Eye (tissue), 1 donor: ENCODE measurements around the gene TGFB1I1.

Experiments
- DNase-seq: peaks from one replicate; pipeline ENCODE4 v3.0.0-alpha.2; 2015

Gene TGFB1I1

GRCh38 chr16:31452631-31453106 lies 19.3 kb upstream of the TGFB1I1 start:
- DNase-seq, result no peak

GRCh38 chr16:31453255-31454204 lies 18.4 kb upstream of the TGFB1I1 start:
- DNase-seq, result no peak

- DNase-seq, result no peak
Measured at GRCh38 chr16:31455601-31456314, 16.2 kb upstream of the TGFB1I1 start.

- no peak for DNase-seq
Measured at GRCh38 chr16:31456988-31457360, 15.0 kb upstream of the TGFB1I1 start.

GRCh38 chr16:31458073-31458843 lies 13.7 kb upstream of the TGFB1I1 start:
- peak; percentile 68 for DNase-seq

- DNase-seq, result peak; percentile 99
Measured at GRCh38 chr16:31458844-31459686, 12.9 kb upstream of the TGFB1I1 start, which contains the start of gene ARMC5. Gene ARMC5 (plus strand): TSS chr16:31459501. CDS start chr16:31459525, 24 bp downstream.

- peak; percentile 100 for DNase-seq
Measured at GRCh38 chr16:31459687-31460581, 12.0 kb upstream of the TGFB1I1 start.

- peak; percentile 60 for DNase-seq
Measured at GRCh38 chr16:31460582-31461002, 11.4 kb upstream of the TGFB1I1 start.

- no peak for DNase-seq
Measured at GRCh38 chr16:31461201-31461920, 10.6 kb upstream of the TGFB1I1 start.

- no peak for DNase-seq
Measured at GRCh38 chr16:31461921-31462804, 9.8 kb upstream of the TGFB1I1 start.

- DNase-seq, result no peak
Measured at GRCh38 chr16:31464348-31464769, 7.6 kb upstream of the TGFB1I1 start.

GRCh38 chr16:31464781-31465260 lies 7.1 kb upstream of the TGFB1I1 start:
- no peak for DNase-seq

- DNase-seq, result no peak
Measured at GRCh38 chr16:31465788-31466370, 6.1 kb upstream of the TGFB1I1 start.

- DNase-seq, result no peak
Measured at GRCh38 chr16:31466381-31466841, 5.5 kb upstream of the TGFB1I1 start.

GRCh38 chr16:31467151-31467773 lies 4.7 kb upstream of the TGFB1I1 start:
- no peak for DNase-seq

GRCh38 chr16:31467858-31468257 lies 4.1 kb upstream of the TGFB1I1 start:
- no peak for DNase-seq

GRCh38 chr16:31470615-31471014 lies 1.3 kb upstream of the TGFB1I1 start:
- DNase-seq, result no peak
